ENCODE data around the gene PDE11A. TPM values are rescaled to one million over a fixed set of nuclear protein-coding genes. Genes with fewer than 3 reads are reported as not detected.

Gene PDE11A
- total RNA-seq, 2 experiments from 2014 or later, result not detected

- H3K36me3 Mint-ChIP-seq (ENCODE audit: low read depth), result no peaks in the 10 kb centered on the region
- no peak for DNase-seq
- ChIA-PET POLR2A (no interaction called here), CTCF (no interaction called here)
- H3K27ac Mint-ChIP-seq, result no peak overlapping the region
- H3K27me3 Mint-ChIP-seq, result peaks cover 10% of the 10 kb centered on the region
- no peaks in the 10 kb centered on the region for H3K4me1 Mint-ChIP-seq
- no peaks in the 10 kb centered on the region for H3K9me3 Mint-ChIP-seq
- no peak overlapping the region for H3K4me3 Mint-ChIP-seq
These were observed 149.3 kb downstream of the PDE11A start for GRCh38 chr2:177923323-177923722.

DNA sequence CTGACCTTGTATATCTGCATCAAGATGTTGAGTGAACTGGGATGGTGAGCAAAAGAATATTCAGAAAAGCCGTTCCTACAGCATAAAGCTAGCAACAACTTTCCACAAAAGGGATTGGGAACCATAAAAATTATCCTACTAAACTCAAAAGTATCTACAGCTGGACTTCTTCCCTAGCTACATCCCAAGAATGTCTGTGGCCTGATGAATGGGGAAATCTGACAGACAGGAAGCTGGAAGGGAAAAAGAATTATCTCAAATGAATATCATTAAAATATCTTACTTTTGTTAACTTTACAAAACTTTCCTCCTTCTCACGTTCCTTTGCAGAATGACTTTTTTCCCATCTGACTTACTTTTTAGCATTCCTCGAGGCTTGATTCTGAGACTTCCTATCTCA, 150.9 kb downstream of the PDE11A start:
- ChIA-PET POLR2A (no interaction called here), CTCF (no interaction called here)
- peaks cover 11% of the 10 kb centered on the region for H3K27me3 Mint-ChIP-seq
- no peak overlapping the region for H3K4me3 Mint-ChIP-seq
- no peak overlapping the region for H3K27ac Mint-ChIP-seq
- no peaks in the 10 kb centered on the region for H3K36me3 Mint-ChIP-seq (ENCODE audit: low read depth)
- no peaks in the 10 kb centered on the region for H3K4me1 Mint-ChIP-seq
- DNase-seq, result no peak
- H3K9me3 Mint-ChIP-seq, result no peaks in the 10 kb centered on the region

DNA sequence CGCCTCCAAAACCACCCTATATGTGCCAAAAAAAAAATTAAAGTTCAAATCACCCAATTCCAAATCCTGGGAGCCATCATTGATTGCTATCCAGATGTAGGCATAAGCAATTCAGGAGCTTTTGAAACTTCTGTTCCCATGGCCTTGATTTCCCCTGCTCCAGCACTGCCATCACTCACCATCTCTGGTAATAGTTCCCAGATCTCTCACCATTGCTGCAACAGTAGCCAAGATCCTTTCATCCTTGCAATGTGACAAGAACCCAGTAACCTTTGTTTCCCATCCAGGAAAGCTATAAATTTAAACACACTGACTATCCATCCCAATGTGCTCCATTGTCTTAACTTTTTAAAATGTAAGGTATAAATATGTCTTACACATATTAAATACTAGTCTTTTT, 155.4 kb downstream of the PDE11A start:
- POLR2A ChIA-PET, result no interaction called here
- H3K4me3 Mint-ChIP-seq, result no peak overlapping the region
- no peaks in the 10 kb centered on the region for H3K36me3 Mint-ChIP-seq (ENCODE audit: low read depth)
- no peak for DNase-seq
- no peaks in the 10 kb centered on the region for H3K4me1 Mint-ChIP-seq
- CTCF ChIA-PET, result no interaction called here
- H3K9me3 Mint-ChIP-seq, result no peaks in the 10 kb centered on the region
- no peak overlapping the region for H3K27ac Mint-ChIP-seq
- H3K27me3 Mint-ChIP-seq, result peaks cover 6% of the 10 kb centered on the region

DNA sequence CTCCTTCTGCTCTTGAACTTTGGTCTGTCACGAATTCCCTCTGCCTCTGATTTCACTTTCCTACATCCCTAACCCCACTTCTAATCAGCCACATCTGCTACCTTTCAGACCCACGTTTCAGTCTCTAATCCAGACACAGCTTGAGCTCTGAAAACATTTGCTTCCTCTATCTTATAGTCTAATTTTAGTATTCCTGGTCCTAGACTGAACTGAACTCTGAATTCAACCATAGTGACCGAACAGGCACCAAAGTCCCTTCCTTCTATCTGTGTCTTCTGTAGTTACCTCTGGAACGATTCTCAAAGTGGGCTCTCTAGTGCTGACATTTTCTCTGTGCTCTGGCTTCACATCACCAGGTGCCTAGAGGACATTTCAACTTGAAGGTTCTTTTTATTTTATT, 156.2 kb downstream of the PDE11A start:
- no peaks in the 10 kb centered on the region for H3K9me3 Mint-ChIP-seq
- POLR2A ChIA-PET, result no interaction called here
- CTCF ChIA-PET, result no interaction called here
- no peaks in the 10 kb centered on the region for H3K36me3 Mint-ChIP-seq (ENCODE audit: low read depth)
- no peaks in the 10 kb centered on the region for H3K4me1 Mint-ChIP-seq
- no peak overlapping the region for H3K27ac Mint-ChIP-seq
- H3K4me3 Mint-ChIP-seq, result no peak overlapping the region
- no peak for DNase-seq
- H3K27me3 Mint-ChIP-seq, result peaks cover 3% of the 10 kb centered on the region

GRCh38 chr2:177914247-177914646, 158.3 kb downstream of the PDE11A start:
- Mint-ChIP-seq H3K36me3 (ENCODE audit: low read depth) (no peaks in the 10 kb centered on the region), H3K4me1 (no peaks in the 10 kb centered on the region), H3K27ac (no peak overlapping the region), H3K9me3 (no peaks in the 10 kb centered on the region), H3K4me3 (no peak overlapping the region), H3K27me3 (peaks cover 3% of the 10 kb centered on the region)
- DNase-seq, result no peak
- POLR2A ChIA-PET, result no interaction called here
- CTCF ChIA-PET, result no interaction called here

DNA sequence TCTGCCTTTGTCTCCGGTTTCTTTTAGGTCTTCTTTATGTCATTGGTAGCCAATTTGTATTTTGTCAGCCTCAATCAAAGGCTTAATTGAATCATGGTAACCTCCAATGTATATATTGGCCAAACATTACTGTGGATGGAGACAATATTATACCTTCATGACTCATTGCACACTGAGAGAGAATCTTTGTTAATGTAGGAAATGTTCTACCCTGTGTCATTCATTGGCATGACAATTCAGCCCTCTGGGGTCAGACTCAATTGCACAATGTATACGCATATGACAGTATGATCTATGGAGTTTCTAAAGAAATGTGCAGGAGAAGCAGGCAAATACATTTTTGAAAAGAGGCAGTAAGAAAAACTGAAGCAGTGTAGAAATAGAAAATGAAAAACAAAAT, 162.6 kb downstream of the PDE11A start:
- H3K4me3 Mint-ChIP-seq, result no peak overlapping the region
- POLR2A ChIA-PET, result no interaction called here
- CTCF ChIA-PET, result no interaction called here

GRCh38 chr2:177908824-177909223, 163.8 kb downstream of the PDE11A start:
- Mint-ChIP-seq H3K4me3 (no peak overlapping the region), H3K36me3 (ENCODE audit: low read depth) (no peaks in the 10 kb centered on the region), H3K9me3 (no peaks in the 10 kb centered on the region), H3K27me3 (no peaks in the 10 kb centered on the region), H3K27ac (no peak overlapping the region), H3K4me1 (peaks cover 12% of the 10 kb centered on the region)
- POLR2A ChIA-PET, result no interaction called here
- CTCF ChIA-PET, result no interaction called here
- no peak for DNase-seq

More for the DNA sequence above, 162.6 kb downstream of the PDE11A start:
- Mint-ChIP-seq H3K27ac (no peak overlapping the region), H3K27me3 (no peaks in the 10 kb centered on the region), H3K4me1 (peaks cover 12% of the 10 kb centered on the region), H3K9me3 (no peaks in the 10 kb centered on the region), H3K36me3 (ENCODE audit: low read depth) (no peaks in the 10 kb centered on the region)
- no peak for DNase-seq

- Mint-ChIP-seq H3K27ac (no peak overlapping the region), H3K9me3 (no peaks in the 10 kb centered on the region), H3K27me3 (no peaks in the 10 kb centered on the region), H3K36me3 (ENCODE audit: low read depth) (no peaks in the 10 kb centered on the region), H3K4me3 (no peak overlapping the region), H3K4me1 (peaks cover 12% of the 10 kb centered on the region)
- DNase-seq, result no peak
- POLR2A ChIA-PET, result no interaction called here
- CTCF ChIA-PET, result no interaction called here
These were observed 164.4 kb downstream of the PDE11A start for GRCh38 chr2:177908182-177908581.

- peaks cover 12% of the 10 kb centered on the region for H3K4me1 Mint-ChIP-seq
- POLR2A ChIA-PET, result no interaction called here
- no peak overlapping the region for H3K27ac Mint-ChIP-seq
- no peaks in the 10 kb centered on the region for H3K9me3 Mint-ChIP-seq
- no peaks in the 10 kb centered on the region for H3K27me3 Mint-ChIP-seq
- DNase-seq, result peak; percentile 69
- no peaks in the 10 kb centered on the region for H3K36me3 Mint-ChIP-seq (ENCODE audit: low read depth)
- H3K4me3 Mint-ChIP-seq, result no peak overlapping the region
- CTCF ChIA-PET, result interaction anchor here (0.8 kb wide), 1 partner anchor 139 kb away, joined by 3 read pairs; no protein-coding TSS in a partner anchor
These were observed 166.4 kb downstream of the PDE11A start for GRCh38 chr2:177906041-177906718.

DNA sequence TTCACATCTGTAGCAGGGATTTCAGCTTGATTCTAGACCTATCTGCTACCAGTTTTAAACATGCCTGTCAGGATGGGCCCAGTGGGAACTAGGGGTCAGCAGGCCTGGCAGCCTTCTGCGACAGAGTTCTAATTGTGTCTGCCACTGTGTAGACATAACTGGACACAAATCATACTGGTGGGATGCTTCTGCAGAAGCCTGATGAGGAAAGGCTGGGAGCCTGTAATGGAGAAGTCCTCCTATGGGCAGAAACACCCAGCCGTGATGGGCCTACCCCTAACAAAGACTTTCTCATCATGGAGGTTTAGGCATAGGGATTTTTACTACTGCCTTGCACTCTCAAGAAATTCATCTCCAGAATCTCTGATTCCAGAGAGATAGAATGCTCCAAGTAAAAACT, 166.9 kb downstream of the PDE11A start:
- CTCF ChIA-PET, result no interaction called here
- H3K27ac Mint-ChIP-seq, result no peak overlapping the region

DNA sequence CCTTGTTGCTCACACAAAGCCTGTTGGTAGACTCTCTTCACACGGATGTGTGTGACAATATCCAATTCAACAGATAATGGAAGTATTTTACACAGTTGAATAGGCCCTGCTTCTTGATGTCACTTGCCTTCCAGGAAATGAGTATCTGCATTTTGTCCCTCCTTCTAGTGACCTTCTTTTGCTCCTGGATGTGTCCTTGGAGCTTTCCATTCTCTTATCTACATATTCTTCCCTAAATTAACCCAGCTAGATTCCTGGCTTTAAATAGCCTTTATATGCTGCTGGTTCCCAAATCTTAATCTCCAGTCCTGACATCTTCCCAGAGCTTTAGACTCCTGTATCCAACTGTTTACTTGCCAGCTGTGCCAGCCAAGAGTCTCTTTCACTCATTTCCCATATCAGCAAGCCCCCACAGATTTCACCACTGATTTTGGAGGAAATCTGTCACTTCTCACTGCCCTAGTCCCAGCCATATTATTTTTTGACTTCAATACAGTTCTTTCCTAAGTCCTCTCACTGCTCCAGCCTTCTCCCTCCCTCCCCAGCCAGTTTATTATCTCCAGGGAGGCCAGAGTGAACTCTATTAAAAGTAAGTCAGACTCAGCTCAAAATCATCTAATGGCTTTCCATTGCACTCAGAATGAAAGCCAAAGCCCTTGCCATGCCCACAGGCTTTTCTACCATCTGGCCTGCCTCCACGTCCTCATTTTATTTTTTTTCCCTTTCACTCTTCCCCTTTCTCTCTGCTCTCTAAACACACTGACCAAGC, 170.0 kb downstream of the PDE11A start:
- ChIA-PET POLR2A (no interaction called here), CTCF (no interaction called here)
- Mint-ChIP-seq H3K9me3 (no peaks in the 10 kb centered on the region), H3K4me3 (no peak overlapping the region), H3K27ac (no peak overlapping the region), H3K36me3 (ENCODE audit: low read depth) (no peaks in the 10 kb centered on the region), H3K4me1 (peaks cover 5% of the 10 kb centered on the region), H3K27me3 (peaks cover 2% of the 10 kb centered on the region)
- no peak for DNase-seq

More for the DNA sequence above, 166.9 kb downstream of the PDE11A start:
- Mint-ChIP-seq H3K27me3 (no peaks in the 10 kb centered on the region), H3K9me3 (no peaks in the 10 kb centered on the region), H3K4me1 (peaks cover 12% of the 10 kb centered on the region), H3K4me3 (no peak overlapping the region), H3K36me3 (ENCODE audit: low read depth) (no peaks in the 10 kb centered on the region)
- DNase-seq, result no peak
- POLR2A ChIA-PET, result no interaction called here

DNA sequence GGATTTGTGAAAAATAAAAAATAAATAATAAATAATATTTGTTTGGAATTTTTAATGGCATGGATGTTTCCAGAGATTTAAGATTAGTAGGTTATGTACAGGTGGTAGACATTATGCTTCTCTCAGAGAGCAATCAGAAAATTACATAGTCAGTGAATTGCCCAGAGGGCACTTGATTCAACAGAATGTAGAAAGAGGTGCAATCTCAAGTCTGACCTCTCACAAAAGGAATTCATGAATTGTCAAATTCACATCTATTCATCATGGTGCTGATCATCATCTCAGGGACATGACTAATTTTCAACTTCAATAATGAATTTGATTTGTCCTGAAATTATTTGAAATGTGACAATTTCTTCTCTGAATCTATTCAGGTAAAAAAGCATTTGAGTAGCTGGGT, 172.5 kb downstream of the PDE11A start:
- POLR2A ChIA-PET, result no interaction called here

DNA sequence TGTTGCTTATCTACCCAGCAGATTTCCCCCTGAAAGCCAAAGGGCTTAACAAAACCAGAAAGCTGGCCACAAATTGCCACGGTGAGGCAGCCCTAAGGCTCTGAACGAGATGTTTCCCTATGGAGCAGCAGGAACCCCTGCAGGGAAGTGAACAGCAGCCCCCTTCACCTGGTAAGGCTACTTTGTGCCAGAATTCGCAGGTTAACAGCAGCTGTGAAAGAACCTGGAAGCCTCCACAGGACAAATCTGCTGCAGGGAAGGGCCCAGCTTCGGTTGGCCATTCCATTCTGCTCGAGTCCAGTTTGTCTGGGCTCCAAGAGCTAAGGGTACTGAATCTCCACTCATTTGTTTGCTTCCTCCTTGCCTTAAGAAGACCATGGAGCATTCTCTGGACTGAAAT, 175.3 kb downstream of the PDE11A start:
- Mint-ChIP-seq H3K4me1 (no peaks in the 10 kb centered on the region), H3K27ac (no peak overlapping the region), H3K9me3 (no peaks in the 10 kb centered on the region), H3K27me3 (peaks cover 5% of the 10 kb centered on the region), H3K36me3 (ENCODE audit: low read depth) (no peaks in the 10 kb centered on the region), H3K4me3 (no peak overlapping the region)
- ChIA-PET CTCF (no interaction called here), POLR2A (no interaction called here)
- no peak for DNase-seq

More for the DNA sequence above, 172.5 kb downstream of the PDE11A start:
- no peak overlapping the region for H3K27ac Mint-ChIP-seq
- H3K36me3 Mint-ChIP-seq (ENCODE audit: low read depth), result no peaks in the 10 kb centered on the region
- H3K27me3 Mint-ChIP-seq, result peaks cover 5% of the 10 kb centered on the region
- DNase-seq, result no peak
- no peaks in the 10 kb centered on the region for H3K4me1 Mint-ChIP-seq
- no peak overlapping the region for H3K4me3 Mint-ChIP-seq
- H3K9me3 Mint-ChIP-seq, result no peaks in the 10 kb centered on the region
- CTCF ChIA-PET, result no interaction called here

GRCh38 chr2:177896587-177896986, 176.0 kb downstream of the PDE11A start:
- ChIA-PET POLR2A (no interaction called here), CTCF (no interaction called here)
- H3K9me3 Mint-ChIP-seq, result no peaks in the 10 kb centered on the region
- H3K27ac Mint-ChIP-seq, result no peak overlapping the region
- DNase-seq, result no peak
- H3K4me1 Mint-ChIP-seq, result no peaks in the 10 kb centered on the region
- H3K4me3 Mint-ChIP-seq, result no peak overlapping the region
- no peaks in the 10 kb centered on the region for H3K36me3 Mint-ChIP-seq (ENCODE audit: low read depth)
- H3K27me3 Mint-ChIP-seq, result peaks cover 5% of the 10 kb centered on the region

Data from activated CD4-positive, alpha-beta T cell treated with anti-CD3 and anti-CD28 coated beads, Interleukin-2, amount 10 ng/mL, durations not matched to agents 7 days and 5 days (primary cell).